Type B pancreatic cell (in vitro differentiated cells): ENCODE data around the gene MOV10. TPM values are rescaled to one million over a fixed set of nuclear protein-coding genes. Genes with fewer than 3 reads are reported as not detected.
"Not testable (repeated sequence)": the region's sequence is repeated elsewhere in the genome, so short reads cannot be mapped to it uniquely, and the experiment has no call there.

Source experiments
- DNase-seq: peaks from one replicate; pipeline ENCODE4 v3.0.0; 2021; ENCODE audit warnings: mixed read lengths; ENCODE audit not compliant: unreplicated experiment; ENCODE audit errors: extremely low spot score
- H3K27ac Mint-ChIP-seq: 2 replicates; pipeline ENCODE4 v1.8.0; 2021; ENCODE audit warnings: mild to moderate bottlenecking, mixed read lengths
- H3K27me3 Mint-ChIP-seq: 2 replicates; pipeline ENCODE4 v1.8.0; 2021; ENCODE audit warnings: mixed read lengths
- H3K36me3 Mint-ChIP-seq: 2 replicates; pipeline ENCODE4 v1.8.0; 2021; ENCODE audit warnings: mixed read lengths
- H3K4me1 Mint-ChIP-seq: one replicate; pipeline ENCODE4 v1.8.0; 2021; ENCODE audit warnings: mixed read lengths; ENCODE audit not compliant: unreplicated experiment
- H3K4me3 Mint-ChIP-seq: 2 replicates; pipeline ENCODE4 v1.8.0; 2021; ENCODE audit warnings: mild to moderate bottlenecking, mixed read lengths
- H3K9me3 Mint-ChIP-seq: 2 replicates; pipeline ENCODE4 v1.8.0; 2021; ENCODE audit warnings: mixed read lengths
- CTCF ChIP-seq: fragments of 200-600 bp; sonication (generic); conservative IDR thresholded peaks from 2 replicates; pipeline ENCODE4 v1.5.0; 2021; ENCODE audit warnings: antibody characterized with exemption, mild to moderate bottlenecking
- total RNA-seq: library from RNA; stranded (reverse); gene quantifications from 2 replicates; pipeline ENCODE4 v1.2.1, GENCODE V29; 2021; ENCODE audit warnings: low replicate concordance

MOV10 gene
- total RNA-seq, 1 donor from 2014 or later, result 113 TPM

DNA sequence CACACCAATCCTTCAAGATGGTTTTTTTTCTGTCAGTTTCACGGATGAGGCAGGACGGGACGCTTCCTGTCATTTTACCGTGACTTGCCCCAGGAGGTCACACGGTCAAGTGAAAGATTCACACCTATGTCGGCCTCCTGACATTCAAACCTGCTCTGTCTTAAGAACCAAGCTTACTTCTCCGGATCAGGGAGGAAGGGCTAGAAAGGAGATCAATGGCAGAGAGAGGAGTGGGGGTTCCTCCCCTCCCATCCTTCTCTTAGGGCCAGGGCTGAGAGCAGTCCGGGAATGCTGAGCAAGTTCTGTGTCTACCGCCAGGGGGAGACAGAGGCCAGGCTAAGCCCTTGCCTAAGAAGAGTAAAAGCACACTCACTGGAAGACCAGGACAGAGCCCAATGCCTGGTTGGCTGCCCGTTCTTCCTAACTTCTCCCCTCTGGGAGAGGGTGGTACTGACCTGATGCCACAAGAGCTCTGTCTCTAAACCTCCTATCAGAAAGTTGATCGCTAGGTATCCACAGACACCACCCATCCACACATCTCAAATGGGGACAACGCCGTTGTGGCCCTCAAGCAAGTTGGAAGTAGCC, 41.8 kb downstream of the MOV10 start:
- Mint-ChIP-seq H3K4me1 (peaks cover 10% of the 10 kb centered on the region), H3K9me3 (no peaks in the 10 kb centered on the region), H3K4me3 (peak overlapping the region; percentile 91), H3K36me3 (no peaks in the 10 kb centered on the region), H3K27me3 (peaks cover 50% of the 10 kb centered on the region), H3K27ac (peak overlapping the region; percentile 79)
- TF ChIP-seq CTCF, result peak; percentile 98
- DNase-seq, result peak; percentile 89

DNA sequence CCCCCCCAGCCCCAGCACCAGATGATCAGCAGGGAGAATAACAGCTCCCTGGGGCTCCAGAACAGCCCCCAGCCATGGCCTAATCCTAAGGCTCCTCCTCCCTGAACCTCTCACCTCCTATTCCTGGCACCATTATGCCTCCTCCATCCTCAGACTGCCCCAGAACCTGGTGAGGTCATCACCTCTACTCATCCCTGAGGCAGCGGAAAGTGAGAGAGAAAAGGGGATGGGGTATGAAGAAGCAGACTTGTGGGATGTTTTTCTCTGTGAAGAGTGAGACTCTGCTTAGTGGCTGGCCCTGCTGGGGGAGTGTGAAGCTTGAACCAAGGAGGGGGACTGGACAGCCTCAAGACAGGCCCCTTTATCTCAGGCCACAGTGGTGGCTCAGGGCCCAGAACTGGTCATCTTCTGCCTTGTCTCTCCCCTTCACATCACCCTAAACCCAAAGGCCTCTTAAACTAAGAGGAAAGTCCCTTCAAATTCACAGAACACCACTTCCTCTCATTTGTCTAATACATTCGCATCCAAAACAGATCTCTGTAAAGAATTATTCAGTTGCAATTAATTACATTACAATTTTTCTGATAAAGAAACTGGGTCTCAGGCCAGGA, 42.9 kb downstream of the MOV10 start:
- no peak overlapping the region for H3K27ac Mint-ChIP-seq
- DNase-seq, result no peak
- no peaks in the 10 kb centered on the region for H3K9me3 Mint-ChIP-seq
- peaks cover 46% of the 10 kb centered on the region for H3K27me3 Mint-ChIP-seq
- no peaks in the 10 kb centered on the region for H3K36me3 Mint-ChIP-seq
- peaks cover 16% of the 10 kb centered on the region for H3K4me1 Mint-ChIP-seq
- no peak for TF ChIP-seq CTCF
- no peak overlapping the region for H3K4me3 Mint-ChIP-seq

DNA sequence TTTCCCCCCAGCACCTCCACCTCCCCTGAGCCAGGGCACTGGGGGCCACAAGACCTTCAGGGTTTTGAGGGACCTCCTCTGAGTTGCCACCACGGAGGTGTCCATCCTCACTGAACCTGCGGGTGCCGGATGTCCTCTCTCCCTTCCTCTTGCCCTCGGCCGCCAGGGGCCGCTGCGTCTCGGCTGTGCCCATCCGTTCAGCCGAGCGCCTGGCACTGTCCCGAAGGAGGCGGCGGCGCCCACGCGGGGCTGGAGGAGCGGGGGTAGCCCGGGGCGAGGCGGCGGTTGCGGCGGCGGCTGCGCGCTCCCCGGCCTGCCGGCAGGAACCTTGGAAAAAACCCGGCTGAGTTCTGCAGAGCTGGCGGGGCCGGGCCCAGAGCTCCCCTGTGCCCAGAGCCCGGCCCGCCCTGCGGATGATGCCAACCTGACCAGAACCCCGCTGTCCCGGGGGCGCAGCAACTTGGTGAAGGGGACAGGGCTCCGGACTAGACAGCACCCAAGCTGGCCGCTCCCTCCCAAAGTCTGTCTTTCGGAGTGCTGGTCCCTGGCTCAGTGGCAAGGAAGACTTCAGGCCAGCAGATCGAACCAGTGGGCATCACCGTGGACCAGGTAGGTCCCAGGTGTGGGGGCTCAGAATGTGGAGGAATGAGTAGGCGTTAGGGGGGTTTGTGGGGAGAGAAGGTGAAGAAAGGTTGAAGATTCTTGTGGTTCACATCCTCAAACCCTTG, 44.4 kb downstream of the MOV10 start:
- DNase-seq, result peak; percentile 89

GRCh38 chr1:112719706-112720105, 45.2 kb downstream of the MOV10 start:
- TF ChIP-seq CTCF, result no peak
- Mint-ChIP-seq H3K4me3 (no peak overlapping the region), H3K27ac (no peak overlapping the region), H3K36me3 (no peaks in the 10 kb centered on the region), H3K27me3 (peaks cover 34% of the 10 kb centered on the region), H3K4me1 (peaks cover 26% of the 10 kb centered on the region), H3K9me3 (no peaks in the 10 kb centered on the region)
- DNase-seq, result no peak

More for the DNA sequence above, 44.4 kb downstream of the MOV10 start:
- Mint-ChIP-seq H3K36me3 (no peaks in the 10 kb centered on the region), H3K27ac (no peak overlapping the region), H3K9me3 (no peaks in the 10 kb centered on the region), H3K27me3 (peaks cover 37% of the 10 kb centered on the region), H3K4me1 (peaks cover 26% of the 10 kb centered on the region), H3K4me3 (peak overlapping the region; percentile 67)
- peak; percentile 89 for TF ChIP-seq CTCF

- Mint-ChIP-seq H3K4me3 (no peak overlapping the region), H3K27me3 (peaks cover 34% of the 10 kb centered on the region), H3K27ac (no peak overlapping the region), H3K4me1 (peaks cover 25% of the 10 kb centered on the region), H3K36me3 (no peaks in the 10 kb centered on the region), H3K9me3 (no peaks in the 10 kb centered on the region)
- no peak for DNase-seq
- no peak for TF ChIP-seq CTCF
Measured at GRCh38 chr1:112720800-112721199, 46.3 kb downstream of the MOV10 start.

GRCh38 chr1:112721294-112721693, 46.8 kb downstream of the MOV10 start:
- H3K36me3 Mint-ChIP-seq, H3K27ac Mint-ChIP-seq, H3K9me3 Mint-ChIP-seq, DNase-seq, H3K4me3 Mint-ChIP-seq: not testable (repeated sequence)
- Mint-ChIP-seq H3K27me3 (peaks cover 33% of the 10 kb centered on the region), H3K4me1 (peaks cover 21% of the 10 kb centered on the region)
